ENCODE results near the gene FAM168A. TPM values are rescaled to one million over a fixed set of nuclear protein-coding genes. Genes with fewer than 3 reads are reported as not detected.

FAM168A gene
- total and polyA plus RNA-seq, 2 donors from 2014 or later: 8.9 to 38.1 TPM

- peaks cover 0 to 3% (median 0%) of the 10 kb centered on the region in 3 donors for H3K4me1 ChIP-seq (ENCODE audit: control insufficient read depth in 2 of 3, insufficient read depth in 2 of 3, low read depth in 1 of 3, low read length in 3 of 3)
- DNase-seq (peak in 2 of 5 donors; percentile 33 to 39), FAIRE-seq (no peak)
- no peak overlapping the region for H3K9ac ChIP-seq (ENCODE audit: low read length in 3 of 3)
- intact Hi-C loops (cut with DNase I): no loop called here
- H3K27ac ChIP-seq (ENCODE audit: low read depth in 2 of 2, low read length in 2 of 2): no peak overlapping the region
- H3K4me3 ChIP-seq (ENCODE audit: low read length in 3 of 3): no peak overlapping the region
- no peak for TF ChIP-seq CTCF (IDR thresholded peaks at IDR 0.05; ENCODE audit: borderline replicate concordance, extremely low read depth, insufficient read depth)
- H3K9me3 ChIP-seq (ENCODE audit: control insufficient read depth in 2 of 3, insufficient read depth in 1 of 3, low read length in 3 of 3): no peaks in the 10 kb centered on the region
- H3K36me3 ChIP-seq (ENCODE audit: control insufficient read depth in 2 of 3, insufficient read depth in 3 of 3, low read length in 3 of 3): no peaks in the 10 kb centered on the region
- H3K27me3 ChIP-seq (ENCODE audit: control insufficient read depth, insufficient read depth, low read length): no peaks in the 10 kb centered on the region
These were observed 59.5 kb downstream of the FAM168A start for GRCh38 chr11:73538381-73538872.

GRCh38 chr11:73537969-73538368 is 59.9 kb downstream of the FAM168A start:
- TF ChIP-seq CTCF (IDR thresholded peaks at IDR 0.05; ENCODE audit: borderline replicate concordance, extremely low read depth, insufficient read depth): no peak
- Histone ChIP-seq H3K4me3 (ENCODE audit: low read length in 3 of 3) (no peak overlapping the region), H3K27me3 (ENCODE audit: control insufficient read depth, insufficient read depth, low read length) (no peaks in the 10 kb centered on the region), H3K27ac (ENCODE audit: low read depth in 2 of 2, low read length in 2 of 2) (no peak overlapping the region), H3K4me1 (ENCODE audit: control insufficient read depth in 2 of 3, insufficient read depth in 2 of 3, low read depth in 1 of 3, low read length in 3 of 3) (peaks cover 0 to 3% (median 0%) of the 10 kb centered on the region in 3 donors), H3K9ac (ENCODE audit: low read length in 3 of 3) (no peak overlapping the region), H3K36me3 (ENCODE audit: control insufficient read depth in 2 of 3, insufficient read depth in 3 of 3, low read length in 3 of 3) (no peaks in the 10 kb centered on the region), H3K9me3 (ENCODE audit: control insufficient read depth in 2 of 3, insufficient read depth in 1 of 3, low read length in 3 of 3) (no peaks in the 10 kb centered on the region)
- intact Hi-C loops (cut with DNase I): no loop called here
- no peak for FAIRE-seq
- DNase-seq: no peak

- intact Hi-C loops (cut with DNase I): no loop called here
- no peak for TF ChIP-seq CTCF (IDR thresholded peaks at IDR 0.05; ENCODE audit: borderline replicate concordance, extremely low read depth, insufficient read depth)
- H3K9me3 ChIP-seq (ENCODE audit: control insufficient read depth in 2 of 3, insufficient read depth in 1 of 3, low read length in 3 of 3): no peaks in the 10 kb centered on the region
- H3K9ac ChIP-seq (ENCODE audit: low read length in 3 of 3): no peak overlapping the region
- no peak overlapping the region for H3K4me3 ChIP-seq (ENCODE audit: low read length in 3 of 3)
- no peak for FAIRE-seq
- H3K27ac ChIP-seq (ENCODE audit: low read depth in 2 of 2, low read length in 2 of 2): no peak overlapping the region
- H3K27me3 ChIP-seq (ENCODE audit: control insufficient read depth, insufficient read depth, low read length): no peaks in the 10 kb centered on the region
- H3K36me3 ChIP-seq (ENCODE audit: control insufficient read depth in 2 of 3, insufficient read depth in 3 of 3, low read length in 3 of 3): no peaks in the 10 kb centered on the region
- peaks cover 0 to 3% (median 0%) of the 10 kb centered on the region in 3 donors for H3K4me1 ChIP-seq (ENCODE audit: control insufficient read depth in 2 of 3, insufficient read depth in 2 of 3, low read depth in 1 of 3, low read length in 3 of 3)
- no peak for DNase-seq
These were observed 61.0 kb downstream of the FAM168A start for GRCh38 chr11:73536961-73537360.

GRCh38 chr11:73532310-73532709 is 65.6 kb downstream of the FAM168A start:
- H3K4me1 ChIP-seq (ENCODE audit: control insufficient read depth in 2 of 3, insufficient read depth in 2 of 3, low read depth in 1 of 3, low read length in 3 of 3): peaks cover 0 to 10% (median 0%) of the 10 kb centered on the region in 3 donors
- no peak overlapping the region for H3K9ac ChIP-seq (ENCODE audit: low read length in 3 of 3)
- no peak overlapping the region for H3K4me3 ChIP-seq (ENCODE audit: low read length in 3 of 3)
- FAIRE-seq: no peak
- intact Hi-C loops (cut with DNase I): no loop called here
- no peak for TF ChIP-seq CTCF (IDR thresholded peaks at IDR 0.05; ENCODE audit: borderline replicate concordance, extremely low read depth, insufficient read depth)
- H3K36me3 ChIP-seq (ENCODE audit: control insufficient read depth in 2 of 3, insufficient read depth in 3 of 3, low read length in 3 of 3): no peaks in the 10 kb centered on the region
- H3K27ac ChIP-seq (ENCODE audit: low read depth in 2 of 2, low read length in 2 of 2): no peak overlapping the region
- H3K9me3 ChIP-seq (ENCODE audit: control insufficient read depth in 2 of 3, insufficient read depth in 1 of 3, low read length in 3 of 3): no peaks in the 10 kb centered on the region
- no peak for DNase-seq
- no peaks in the 10 kb centered on the region for H3K27me3 ChIP-seq (ENCODE audit: control insufficient read depth, insufficient read depth, low read length)

Measured in kidney (tissue), 14 donors.